C1 segment of cervical spinal cord (tissue), 14 donors: ENCODE measurements around the gene AGRN.
A peak's percentile ranks its signal among the peaks of the same experiment; 100 is the strongest.
"Not testable (repeated sequence)": the region's sequence is repeated elsewhere in the genome, so short reads cannot be mapped to it uniquely, and the experiment has no call there.

Experiments used
- DNase-seq, 14 donors: peaks; one replicate each; lab custom pipeline; 2025; lab: John Stamatoyannopoulos, UW

AGRN gene

GRCh38 chr1:981955-982558 is 37.9 kb upstream of the AGRN start, which contains the start of gene PERM1:
TSS of gene PERM1 (minus strand) at chr1:982093. CDS start at chr1:981029, 1,064 bp downstream.
- no peak for DNase-seq

DNA sequence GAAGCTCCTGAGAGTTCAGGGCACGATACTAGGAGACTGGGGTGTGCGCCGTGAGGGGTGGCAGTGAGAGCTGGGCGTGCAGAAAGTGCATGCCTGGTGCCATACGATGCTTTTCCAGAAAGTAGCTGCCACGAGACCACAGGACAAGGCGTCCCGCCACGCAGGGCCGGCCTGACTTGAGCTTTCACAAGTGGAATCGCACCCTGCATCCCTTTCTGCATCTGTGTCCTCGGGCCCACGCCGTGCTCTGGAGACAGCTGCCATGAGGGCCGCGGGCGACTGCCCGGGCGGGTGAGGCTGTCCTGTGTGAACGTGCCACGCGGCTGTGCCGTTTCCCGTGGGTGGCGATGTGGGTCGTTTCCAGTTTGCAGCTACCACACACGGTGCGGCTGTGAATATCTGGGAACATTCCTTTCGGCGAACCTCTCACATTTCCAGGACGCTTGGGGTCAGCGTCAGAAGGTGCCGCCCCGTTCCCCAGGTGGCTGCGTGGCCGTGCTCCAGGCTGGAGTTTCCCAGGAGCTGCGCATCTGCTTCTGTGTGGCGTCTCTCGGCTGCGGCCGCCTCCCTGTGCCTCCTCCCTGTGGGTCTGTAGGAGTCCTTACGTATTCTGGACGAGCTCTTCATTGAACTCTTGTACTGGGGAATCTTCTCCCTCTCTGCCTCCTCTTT is 37.0 kb upstream of the AGRN start:
- DNase-seq, result no peak

DNA sequence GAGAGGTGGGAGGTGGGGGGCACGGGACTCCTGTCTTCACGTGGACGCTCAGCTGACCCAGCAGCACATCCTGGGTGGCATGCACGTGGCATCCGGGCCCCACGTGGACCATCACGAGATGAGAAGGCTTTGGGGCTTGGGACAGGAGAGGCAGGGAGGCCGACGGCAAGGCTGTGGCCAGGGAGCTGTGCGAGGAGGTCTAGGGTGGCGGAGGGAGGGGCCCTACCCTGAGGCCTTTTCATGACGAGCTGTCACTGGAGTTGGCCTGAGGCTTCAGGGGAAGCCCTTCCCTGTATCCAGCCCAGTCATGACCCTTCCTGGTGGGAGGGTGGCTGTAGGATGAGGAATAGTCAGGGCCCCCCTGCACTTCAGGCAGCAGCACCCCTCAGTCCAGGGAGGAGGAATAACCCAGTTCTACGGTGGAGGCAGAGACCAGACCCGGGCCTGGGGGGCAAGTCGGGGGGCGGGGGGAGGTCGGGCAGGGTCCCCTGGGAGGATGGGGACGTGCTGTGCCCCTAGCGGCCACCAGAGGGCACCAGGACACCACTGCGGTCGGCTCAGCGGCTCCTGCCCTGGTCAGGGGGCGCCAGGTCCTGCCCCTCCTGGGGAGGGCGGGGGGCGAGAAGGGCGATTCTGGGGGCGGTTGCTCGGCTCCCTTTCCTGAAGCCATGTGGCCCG is 36.0 kb upstream of the AGRN start:
- DNase-seq, result peak in 5 of 14 donors; percentile 6 to 53 (median 19)

GRCh38 chr1:984476-984814 is 35.5 kb upstream of the AGRN start:
- DNase-seq, result no peak

- no peak for DNase-seq
These were observed 34.8 kb upstream of the AGRN start for GRCh38 chr1:985126-985525.

DNA sequence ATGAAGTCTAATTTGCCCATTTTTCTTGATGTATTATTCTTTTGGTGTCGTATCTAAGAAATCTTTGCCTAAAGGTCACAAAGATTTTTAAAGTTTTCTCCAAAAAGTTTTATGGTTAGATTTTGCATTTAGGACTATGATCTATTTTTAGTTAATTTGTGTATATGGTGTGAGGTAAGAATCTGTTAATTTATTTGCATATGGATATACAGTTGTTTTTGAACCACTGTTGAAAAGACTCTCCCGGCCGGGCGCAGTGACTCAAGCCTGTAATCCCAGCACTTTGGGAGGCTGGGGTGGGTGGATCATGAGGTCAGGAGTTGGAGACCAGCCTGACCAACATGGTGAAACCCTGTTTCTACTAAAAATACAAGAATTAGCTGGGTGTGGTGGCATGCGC is 31.9 kb upstream of the AGRN start:
- not testable (repeated sequence) for DNase-seq

GRCh38 chr1:991275-991674 is 28.6 kb upstream of the AGRN start:
- DNase-seq, result not testable (repeated sequence)

- no peak for DNase-seq
These were observed 28.0 kb upstream of the AGRN start for GRCh38 chr1:991895-992294.

GRCh38 chr1:992362-992761 is 27.6 kb upstream of the AGRN start:
- DNase-seq, result no peak

DNA sequence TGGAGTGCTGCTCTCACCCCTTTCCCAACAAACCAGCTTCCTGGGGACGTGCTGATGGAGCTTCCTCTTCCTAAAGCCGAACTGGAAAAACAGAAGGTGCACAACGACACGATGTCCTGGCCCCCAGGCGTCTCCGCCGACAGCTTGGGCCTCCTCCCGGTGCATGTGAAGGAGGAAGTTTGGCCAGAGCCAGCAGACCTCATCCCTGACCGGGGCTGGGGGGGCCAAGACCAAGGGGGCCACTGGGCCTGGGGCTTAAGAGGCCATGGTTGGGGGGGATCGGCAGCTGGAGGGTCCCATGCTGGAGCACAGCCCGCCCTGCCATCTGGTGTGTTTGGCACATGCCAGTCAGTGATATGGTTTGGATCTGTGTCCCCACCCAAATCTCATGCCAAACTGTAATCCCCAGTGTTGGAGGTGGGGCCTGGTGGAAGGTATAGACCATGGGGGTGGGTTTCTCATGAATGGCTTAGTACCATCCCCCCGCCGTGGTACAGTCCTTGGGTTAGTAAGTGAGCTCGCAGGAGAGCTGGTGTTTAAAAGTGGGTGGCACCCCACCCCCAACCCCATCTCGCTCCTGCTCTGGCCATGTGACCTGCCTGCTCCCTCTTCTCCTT is 26.4 kb upstream of the AGRN start:
- DNase-seq, result no peak

- not testable (repeated sequence) for DNase-seq
These were observed 25.4 kb upstream of the AGRN start for GRCh38 chr1:994546-994945.

DNA sequence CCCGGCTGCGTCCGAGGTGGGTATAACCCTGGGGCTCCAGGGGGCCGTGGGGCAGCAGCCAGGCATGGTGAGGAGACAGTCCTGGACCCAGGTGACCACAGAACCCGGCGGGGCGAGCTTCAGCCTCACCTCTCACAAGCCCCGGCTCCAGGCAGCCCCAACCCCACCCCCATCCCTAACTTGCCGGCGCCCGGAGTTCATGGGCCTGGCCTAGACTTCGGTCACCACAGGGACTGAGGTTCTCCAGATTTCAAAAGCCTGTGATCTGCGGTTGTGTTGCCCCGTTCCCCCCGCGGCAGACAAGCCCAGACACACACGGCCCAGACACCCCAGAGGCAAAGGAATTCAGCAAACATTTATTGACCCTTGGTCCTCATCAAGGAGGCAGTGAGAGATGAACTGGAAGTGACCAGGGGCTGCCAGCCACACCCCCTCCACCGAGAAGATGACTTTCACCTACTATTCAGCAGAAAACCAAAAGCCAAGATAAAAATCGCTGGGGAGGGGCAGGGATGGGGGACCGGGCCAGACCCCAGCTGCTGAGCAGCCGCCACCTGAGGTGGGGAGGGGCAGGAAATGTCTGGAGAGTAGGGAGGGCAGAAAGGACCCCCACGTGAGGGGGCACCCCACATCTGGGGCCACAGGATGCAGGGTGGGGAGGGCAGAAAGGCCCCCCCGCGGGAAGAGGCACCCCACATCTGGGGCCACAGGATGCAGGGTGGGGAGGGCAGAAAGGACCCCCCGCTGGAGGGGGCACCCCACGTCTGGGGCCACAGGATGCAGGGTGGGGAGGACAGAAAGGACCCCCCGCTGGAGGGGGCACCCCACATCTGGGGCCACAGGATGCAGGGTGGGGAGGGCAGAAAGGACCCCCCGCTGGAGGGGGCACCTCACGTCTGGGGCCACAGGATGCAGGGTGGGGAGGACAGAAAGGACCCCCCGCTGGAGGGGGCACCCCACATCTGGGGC is 24.0 kb upstream of the AGRN start:
- no peak for DNase-seq

GRCh38 chr1:996851-997712 is 22.8 kb upstream of the AGRN start:
- no peak for DNase-seq

- DNase-seq, result no peak
These were observed 22.3 kb upstream of the AGRN start for GRCh38 chr1:997713-997992.

GRCh38 chr1:997993-998744 is 21.8 kb upstream of the AGRN start:
- no peak for DNase-seq

DNA sequence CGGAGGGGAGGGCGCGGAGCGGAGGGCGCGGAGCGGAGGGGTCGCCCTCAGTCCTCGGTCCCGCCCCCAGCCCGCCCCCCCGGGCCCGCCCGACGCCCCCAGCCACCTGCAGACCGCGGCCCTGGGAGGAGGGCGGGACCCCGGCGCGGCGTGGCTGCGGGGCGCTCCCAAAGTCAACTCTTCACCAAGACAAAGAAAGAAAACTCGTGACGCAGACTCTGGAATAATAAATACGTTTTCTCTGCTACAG is 21.2 kb upstream of the AGRN start:
- no peak for DNase-seq

GRCh38 chr1:998995-999724 is 20.8 kb upstream of the AGRN start:
- DNase-seq, result no peak

- DNase-seq, result peak in 7 of 14 donors; percentile 27 to 75 (median 38)
These were observed 20.1 kb upstream of the AGRN start, which contains the start of gene HES4 for GRCh38 chr1:999725-1000356. TSS of gene HES4 (minus strand) at chr1:1000097. CDS start at chr1:999973, 124 bp downstream.
